GM21526 (cell line): ENCODE data around the gene SENP5.

Experiments
- ATAC-seq: cut with Tn5 transposase; IDR thresholded peaks from one replicate; pipeline ENCODE4 v1.9.1; 2021; ENCODE audit warnings: moderate library complexity; ENCODE audit not compliant: unreplicated experiment, low FRiP score

Gene SENP5

GRCh38 chr3:196966526-196967401, 99.0 kb downstream of the SENP5 start:
- no peak for ATAC-seq

- ATAC-seq = no peak
These were observed 99.9 kb downstream of the SENP5 start for GRCh38 chr3:196967412-196968232.

DNA sequence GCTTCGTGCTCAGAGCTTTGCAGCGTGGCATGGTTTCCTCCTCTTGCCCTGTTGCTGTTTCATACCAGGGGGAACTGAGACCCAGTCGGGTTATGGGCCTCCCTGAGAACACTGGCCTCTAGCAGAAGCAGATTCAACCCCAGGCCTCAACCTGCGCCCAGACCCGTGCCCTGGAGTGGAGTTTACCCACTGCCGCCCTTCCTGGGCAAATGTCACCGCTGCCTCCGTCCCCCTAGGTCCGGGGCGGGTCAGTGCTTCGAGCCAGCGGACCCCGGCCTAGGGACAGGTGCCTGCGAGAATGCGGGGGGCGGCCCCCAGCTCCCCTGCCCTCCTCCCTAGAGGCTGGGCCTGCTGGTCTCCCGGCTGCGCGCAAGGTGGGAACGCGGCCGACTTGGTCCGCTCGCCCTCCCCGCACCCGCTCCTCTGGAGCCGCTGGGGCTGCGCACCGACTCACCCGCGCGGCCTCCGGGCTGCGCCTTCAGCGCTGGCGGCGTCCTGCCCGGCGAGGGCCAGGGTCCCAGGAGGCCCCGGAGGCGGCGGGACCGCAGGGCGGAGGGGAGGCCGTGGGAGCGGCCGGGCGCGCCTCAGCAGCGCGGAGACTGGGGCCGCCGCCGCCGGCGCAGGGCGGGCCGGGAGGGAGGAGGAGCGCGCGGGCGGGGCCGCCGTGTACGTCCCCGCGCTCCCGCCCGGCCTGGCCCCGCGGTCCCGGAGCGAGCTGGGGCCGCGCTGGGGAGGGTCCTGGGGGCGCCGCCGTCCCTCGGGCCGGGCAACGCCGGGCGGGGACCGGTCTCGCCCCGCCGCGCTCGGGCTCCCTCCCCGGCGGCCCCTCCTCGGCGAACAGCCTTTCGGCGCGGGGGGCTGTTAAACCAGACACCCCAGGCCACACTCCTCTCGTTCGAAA, 100.8 kb downstream of the SENP5 start, which contains the start of gene PIGZ:
TSS of gene PIGZ (minus strand) at position 601 of the 901 bp plus-strand sequence. CDS start 16,802 bp downstream, outside the sequence.
- ATAC-seq = peak; percentile 63

GRCh38 chr3:196969134-196969659, 101.5 kb downstream of the SENP5 start:
- ATAC-seq = peak; percentile 44

DNA sequence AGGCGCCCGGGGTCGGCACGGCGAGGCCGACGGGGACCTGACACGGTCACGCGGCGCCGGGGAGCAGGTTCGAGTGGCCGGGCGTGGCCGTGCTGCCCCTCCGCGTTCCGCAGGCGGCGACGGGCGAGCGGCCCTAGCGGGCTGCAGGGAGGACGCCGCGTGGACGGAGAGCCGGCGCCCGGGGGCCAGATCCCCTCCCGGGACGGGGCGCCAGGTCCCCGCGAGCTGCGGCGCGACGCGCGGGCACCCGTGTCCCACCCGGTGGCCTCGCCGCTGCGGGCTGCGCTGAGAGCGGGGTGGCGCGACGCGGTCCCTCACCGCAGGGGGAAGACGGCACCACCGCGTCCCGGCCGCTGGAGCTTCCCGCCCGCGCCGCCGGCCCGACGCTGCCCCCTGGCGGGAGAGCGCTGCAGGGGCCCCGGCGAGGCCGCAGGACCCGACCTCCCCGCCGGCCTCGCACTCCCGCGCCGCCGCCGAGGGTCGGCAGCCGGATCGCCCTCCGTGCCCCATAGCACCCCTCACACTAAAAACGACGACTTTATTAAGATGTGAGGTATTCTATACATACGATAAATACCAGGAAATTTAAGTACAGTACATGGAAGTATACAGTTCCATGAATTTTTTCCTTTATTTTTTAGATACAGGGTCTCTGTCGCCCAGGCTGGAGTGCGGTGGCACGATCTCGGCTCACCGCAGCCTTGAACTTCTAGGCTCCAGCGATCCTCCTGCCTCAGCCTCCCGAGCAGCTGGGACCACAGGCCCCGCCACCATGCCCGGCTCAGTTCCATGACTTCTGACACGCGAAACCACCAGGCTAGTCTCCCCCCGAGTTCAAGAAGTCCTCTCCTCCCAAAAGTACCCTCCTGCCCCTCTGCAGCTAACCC, 102.2 kb downstream of the SENP5 start:
- ATAC-seq = peak; percentile 47

GRCh38 chr3:196970547-196971093, 102.9 kb downstream of the SENP5 start:
- ATAC-seq = no peak

DNA sequence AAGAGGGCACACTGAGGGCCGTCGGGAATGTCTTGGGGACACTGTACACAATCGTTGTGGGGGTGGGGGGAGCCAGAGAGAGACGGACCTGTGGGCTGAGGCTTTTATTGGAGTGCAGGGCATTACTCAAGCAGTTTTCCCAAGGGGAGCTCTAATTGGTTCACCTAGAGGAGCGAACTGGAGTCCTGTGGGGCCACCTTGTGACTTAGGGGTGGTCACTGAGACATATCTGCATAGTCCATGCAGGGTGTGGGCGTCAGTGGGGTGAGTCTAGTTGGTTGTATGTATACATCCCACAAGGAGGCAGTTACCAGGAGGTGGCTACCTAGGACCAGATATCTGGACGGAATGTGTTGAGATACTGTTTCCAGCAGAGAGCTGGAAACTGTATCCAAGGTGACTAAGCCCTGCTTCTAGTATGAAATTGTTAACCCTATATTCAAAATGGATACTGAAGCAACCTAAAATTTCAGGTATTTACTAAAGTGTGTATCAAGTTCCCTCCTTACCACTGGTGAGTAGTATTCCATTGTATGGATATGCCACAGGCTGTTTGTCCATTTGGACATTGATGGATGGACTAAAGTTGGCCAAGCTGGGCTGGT, 103.5 kb downstream of the SENP5 start:
- no peak for ATAC-seq

DNA sequence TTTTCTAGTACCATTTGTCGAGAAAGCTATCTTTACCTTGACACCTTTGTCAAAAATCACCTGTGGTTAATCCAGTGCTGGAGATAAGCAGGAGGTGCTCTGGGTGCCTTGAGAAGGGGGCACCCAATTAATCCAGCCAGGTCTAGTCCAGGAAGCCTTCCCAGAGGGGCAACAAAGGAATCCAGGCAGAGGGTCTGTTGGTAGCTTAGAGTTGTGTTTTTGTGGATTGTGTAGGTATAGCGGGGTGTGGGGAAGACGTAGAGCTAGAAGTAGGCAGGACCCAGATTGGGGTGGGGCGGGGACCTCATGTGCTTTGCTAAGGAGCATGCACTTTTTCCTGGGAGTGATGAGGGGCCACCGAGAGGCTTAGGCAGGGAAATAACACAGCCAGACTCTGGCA, 106.9 kb downstream of the SENP5 start:
- ATAC-seq = no peak

DNA sequence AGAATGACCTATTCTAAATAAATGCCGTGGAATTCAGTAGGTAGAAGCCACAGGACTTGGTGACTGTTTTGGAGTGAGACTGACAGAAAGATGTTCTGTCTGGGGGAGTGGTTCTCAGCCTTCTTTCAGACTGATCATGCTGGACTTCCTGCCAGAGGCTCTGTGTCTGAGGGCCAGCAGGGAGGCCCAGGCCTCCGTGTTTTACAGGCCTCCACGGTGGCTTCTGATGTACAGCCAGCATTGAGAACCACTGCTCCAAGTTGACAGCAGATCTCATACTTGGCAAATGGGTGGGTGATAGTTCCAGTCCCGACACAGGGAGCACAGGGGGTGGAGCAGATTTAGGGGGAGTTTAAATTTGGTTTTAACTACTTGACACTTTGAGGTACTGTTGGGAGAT, 107.6 kb downstream of the SENP5 start:
- no peak for ATAC-seq

DNA sequence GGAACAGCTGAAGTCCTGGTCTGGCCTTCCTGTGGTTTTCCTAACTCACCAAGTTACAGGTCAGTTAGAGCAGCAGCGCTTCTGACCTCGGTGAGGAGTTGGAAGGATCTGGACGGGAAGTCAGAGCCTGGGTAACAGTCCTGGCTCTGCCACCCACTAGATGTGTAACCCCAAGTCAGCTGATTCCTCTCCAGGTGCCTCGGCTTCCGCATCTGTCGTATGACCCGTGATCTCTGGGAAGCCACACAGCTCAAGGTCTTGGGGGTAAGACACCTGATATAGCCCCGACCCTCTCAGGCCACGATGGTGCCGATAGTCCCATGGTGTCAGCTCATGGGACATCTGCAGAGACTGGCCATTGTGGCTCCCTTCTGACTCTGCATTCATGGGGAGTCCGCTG, 109.2 kb downstream of the SENP5 start:
- ATAC-seq = no peak

- no peak for ATAC-seq
These were observed 111.8 kb downstream of the SENP5 start for GRCh38 chr3:196979545-196979944.

GRCh38 chr3:196981657-196982056, 113.9 kb downstream of the SENP5 start:
- ATAC-seq = no peak

GRCh38 chr3:196983186-196983585, 115.5 kb downstream of the SENP5 start:
- ATAC-seq = no peak
